Renal cortical epithelial cell (primary cell): ENCODE measurements around the gene TBC1D5. TPM values are rescaled to one million over a fixed set of nuclear protein-coding genes. Genes with fewer than 3 reads are reported as not detected.
A peak's percentile ranks its signal among the peaks of the same experiment; 100 is the strongest.
"Not testable (repeated sequence)": the region's sequence is repeated elsewhere in the genome, so short reads cannot be mapped to it uniquely, and the experiment has no call there.

ENCODE experiments used
- DNase-seq: peaks from one replicate; pipeline ENCODE4 v3.0.0-alpha.2; 2011; ENCODE audit warnings: low read depth
- total RNA-seq: library from RNA; depleted of rRNA; stranded (reverse); fragments of >200 nt; gene quantifications from 2 replicates; pipeline ENCODE4 v1.2.3, GENCODE V29; 2014

TBC1D5 gene
- total RNA-seq, 1 donor from 2014 or later = 92.1 TPM

GRCh38 chr3:17411157-17411877, 331.1 kb downstream of the TBC1D5 start:
- DNase-seq = no peak

GRCh38 chr3:17407576-17407975, 334.9 kb downstream of the TBC1D5 start:
- peak; percentile 61 for DNase-seq

DNA sequence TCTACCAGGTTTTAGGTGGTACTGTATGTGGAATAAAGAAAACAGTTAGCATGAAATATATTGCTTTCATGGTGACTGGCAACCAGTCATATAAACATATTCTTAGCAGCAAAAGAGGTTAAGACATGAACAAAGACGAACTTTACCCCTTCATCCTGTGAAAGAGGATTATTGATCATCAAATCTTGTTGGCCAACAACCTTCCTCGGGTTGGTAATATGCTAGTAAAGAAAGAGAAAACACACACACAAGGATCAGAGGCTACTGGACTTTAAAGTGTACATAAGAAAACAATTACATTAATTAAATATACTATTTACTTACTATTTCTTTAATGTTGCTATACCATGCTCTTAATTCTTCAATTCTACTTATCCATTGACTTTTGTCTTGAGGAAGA, 337.9 kb downstream of the TBC1D5 start:
- no peak for DNase-seq

GRCh38 chr3:17402442-17402841, 340.0 kb downstream of the TBC1D5 start:
- DNase-seq = no peak

DNA sequence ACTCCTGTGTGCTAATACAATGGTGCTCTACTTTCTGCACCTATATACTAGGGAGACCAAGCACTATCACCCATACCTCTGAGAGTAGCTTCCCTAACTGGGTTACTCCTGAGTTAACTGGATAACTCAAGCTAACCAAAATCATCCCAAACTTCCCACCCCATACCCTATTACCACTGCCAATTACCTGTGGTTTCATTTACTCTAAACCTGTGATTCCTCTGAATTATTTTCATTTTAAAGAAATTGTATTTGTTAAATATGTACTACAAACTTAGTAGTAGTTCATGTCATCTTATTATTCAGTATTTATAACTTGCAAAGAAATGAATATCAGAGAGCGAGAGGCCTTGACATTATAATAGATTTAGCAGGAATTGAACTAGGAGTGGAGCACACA, 340.5 kb downstream of the TBC1D5 start:
- DNase-seq = no peak

GRCh38 chr3:17399586-17399985, 342.8 kb downstream of the TBC1D5 start:
- no peak for DNase-seq

- DNase-seq = no peak
These were observed 343.4 kb downstream of the TBC1D5 start for GRCh38 chr3:17398959-17399551.

DNA sequence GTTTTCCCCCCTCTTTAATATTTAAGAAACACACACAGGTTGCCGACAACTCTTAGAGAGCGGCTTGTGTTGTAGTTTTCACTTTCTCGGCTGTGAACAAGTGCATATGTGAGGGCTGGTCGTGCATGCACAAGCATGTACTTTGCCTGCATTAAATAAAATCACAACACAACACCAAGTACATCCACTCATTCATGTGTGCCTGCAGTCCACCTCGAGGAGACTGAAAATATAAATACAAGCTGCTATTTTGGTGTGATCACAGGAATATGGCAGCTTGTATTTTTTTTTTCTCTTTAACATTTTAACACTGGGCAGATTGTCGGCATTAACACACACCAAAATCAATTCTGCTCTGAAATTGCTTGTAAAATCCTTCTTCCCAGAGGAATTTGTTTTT, 346.4 kb downstream of the TBC1D5 start:
- no peak for DNase-seq

DNA sequence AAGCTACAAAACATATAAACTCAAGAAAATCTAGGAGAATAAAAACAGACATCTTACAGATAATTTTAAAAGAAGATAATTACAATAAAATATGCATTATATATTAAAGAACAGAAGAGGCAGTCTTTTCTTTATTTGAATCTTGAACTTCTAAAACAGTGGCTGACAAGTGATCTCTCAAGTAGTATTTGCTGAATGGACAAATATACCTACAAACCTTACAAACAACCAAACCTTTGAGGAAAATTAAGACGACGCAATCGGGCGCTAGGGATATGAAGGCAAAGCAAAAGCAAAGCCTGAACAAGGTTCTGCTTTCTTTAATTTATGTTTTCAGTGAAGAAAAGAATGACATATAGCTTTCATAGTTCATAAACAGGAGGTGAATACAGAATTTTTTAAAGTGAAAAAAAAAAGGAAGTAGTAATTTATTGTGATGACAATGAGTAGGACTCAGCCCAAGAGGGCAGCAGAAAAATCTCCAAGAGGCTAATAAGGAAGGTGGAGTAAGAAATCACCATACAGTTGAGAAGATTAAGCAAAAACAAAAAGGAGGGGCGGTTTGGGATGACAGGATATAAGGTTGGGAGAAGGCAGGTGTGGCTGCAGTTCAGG, 347.8 kb downstream of the TBC1D5 start:
- no peak for DNase-seq

- not testable (repeated sequence) for DNase-seq
These were observed 349.9 kb downstream of the TBC1D5 start for GRCh38 chr3:17392516-17392915.

DNA sequence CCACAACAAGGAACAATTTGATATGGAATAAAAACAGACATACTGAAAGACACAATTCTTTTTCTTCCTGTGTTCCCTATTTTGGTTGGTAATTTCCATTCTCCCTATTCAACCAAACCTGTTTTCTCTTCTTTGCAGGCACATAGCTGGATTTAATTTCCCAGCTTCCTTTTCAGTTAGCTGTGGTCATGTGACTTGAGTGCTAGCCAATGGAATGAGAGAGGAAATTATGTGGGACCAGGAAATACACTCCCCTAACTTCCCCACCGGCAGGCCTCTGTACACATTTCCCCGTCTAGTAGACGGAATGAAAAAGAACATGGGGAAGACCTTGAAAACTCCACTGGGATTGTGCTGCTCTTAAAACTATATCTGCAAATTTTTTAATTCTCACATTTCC, 351.6 kb downstream of the TBC1D5 start:
- DNase-seq = no peak

GRCh38 chr3:17387108-17387507, 355.3 kb downstream of the TBC1D5 start:
- peak; percentile 46 for DNase-seq

GRCh38 chr3:17386432-17386831, 356.0 kb downstream of the TBC1D5 start:
- no peak for DNase-seq

GRCh38 chr3:17384567-17385296, 357.7 kb downstream of the TBC1D5 start:
- DNase-seq = peak; percentile 85

DNA sequence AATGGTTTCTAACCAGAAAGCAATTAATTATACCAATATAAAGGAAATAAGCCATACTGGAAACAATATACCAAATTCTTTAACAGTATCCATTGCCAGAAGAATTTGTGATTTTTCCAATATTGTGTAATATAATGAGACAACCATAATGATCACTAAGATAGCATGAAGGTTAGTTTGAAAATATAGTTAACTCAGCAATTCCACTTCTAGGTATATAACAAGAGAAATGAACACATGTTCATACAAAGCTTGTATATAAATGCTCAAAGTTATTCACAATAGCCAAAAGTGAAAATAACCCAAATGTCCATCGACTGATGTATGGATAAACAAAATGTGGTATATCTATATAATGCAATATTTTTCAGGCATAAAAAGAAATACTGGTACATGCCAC, 369.1 kb downstream of the TBC1D5 start:
- DNase-seq = no peak

DNA sequence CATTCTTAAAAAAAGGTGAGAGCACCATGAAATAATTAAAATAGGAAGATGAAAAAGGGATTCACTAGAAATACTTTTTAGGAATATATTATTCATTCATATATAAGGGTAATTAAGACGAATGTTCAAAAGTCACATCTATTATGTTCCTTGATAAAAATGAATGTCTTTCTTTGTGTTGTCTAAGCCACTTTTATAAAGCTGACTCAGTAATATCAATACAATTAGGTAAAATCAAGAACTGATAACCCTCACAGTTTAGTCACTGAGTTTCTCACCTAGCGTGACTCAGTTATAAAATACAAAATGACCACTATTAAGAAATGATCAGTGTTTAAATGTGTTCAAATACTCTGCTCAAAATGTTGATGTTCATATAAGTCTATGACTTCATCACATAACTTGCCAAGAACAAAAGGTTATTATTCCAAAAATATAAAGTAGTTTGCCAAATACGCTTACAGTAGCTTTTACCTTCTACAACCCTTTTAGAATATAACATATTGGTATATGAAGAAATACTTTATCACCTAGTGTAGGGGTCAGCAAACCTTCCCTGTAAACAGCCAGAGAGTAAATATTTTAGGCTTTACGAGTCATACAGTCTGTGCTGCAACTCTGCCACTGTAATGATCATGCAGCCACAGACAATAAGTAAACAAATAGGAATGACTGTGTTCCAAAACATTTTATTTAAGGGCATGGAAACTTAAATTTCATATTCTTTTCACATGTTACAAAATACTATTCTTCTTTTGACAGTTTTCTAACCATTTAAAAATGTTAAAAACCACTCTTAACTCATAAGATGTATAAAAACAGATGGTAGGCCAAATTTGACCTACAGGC, 369.8 kb downstream of the TBC1D5 start:
- peak; percentile 66 for DNase-seq

DNA sequence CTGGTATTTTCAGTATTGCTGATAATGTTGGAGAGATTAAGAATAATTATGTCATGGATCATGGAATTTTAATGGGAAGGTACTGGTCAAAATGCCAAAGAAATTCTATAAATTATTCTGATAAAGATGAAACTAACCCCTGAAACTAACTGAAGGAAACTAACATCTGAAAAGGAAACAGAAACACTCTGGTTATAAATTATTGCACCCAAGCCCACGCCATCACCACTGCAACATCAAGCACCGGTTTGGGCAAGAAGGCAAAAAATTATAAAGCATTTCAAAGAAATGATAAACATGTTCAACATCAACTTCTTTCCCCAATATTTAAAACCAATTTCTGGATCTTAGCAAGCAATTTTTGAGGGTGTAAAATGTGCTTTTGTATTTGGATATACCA, 372.5 kb downstream of the TBC1D5 start:
- no peak for DNase-seq

DNA sequence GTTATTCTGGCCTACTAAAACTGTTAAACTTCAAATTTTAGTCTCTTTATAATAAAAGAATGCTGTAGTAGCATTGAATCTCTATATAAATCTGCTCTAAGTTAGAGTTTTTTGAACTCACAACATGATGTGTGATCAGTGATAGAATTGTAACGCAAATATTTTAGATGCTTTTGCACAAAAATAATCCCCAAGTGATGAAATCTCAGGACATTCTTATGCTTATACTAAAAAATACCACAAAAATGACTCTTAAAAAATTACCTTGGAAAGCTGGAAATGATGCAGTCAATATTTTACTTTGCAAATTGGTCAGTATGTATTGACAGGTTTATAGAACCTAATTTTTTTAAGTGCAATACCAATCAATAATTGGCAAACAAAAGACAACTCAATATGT, 375.3 kb downstream of the TBC1D5 start:
- DNase-seq = no peak

GRCh38 chr3:17360991-17361390, 381.4 kb downstream of the TBC1D5 start:
- DNase-seq = no peak

GRCh38 chr3:17359911-17360310, 382.5 kb downstream of the TBC1D5 start:
- DNase-seq = no peak

DNA sequence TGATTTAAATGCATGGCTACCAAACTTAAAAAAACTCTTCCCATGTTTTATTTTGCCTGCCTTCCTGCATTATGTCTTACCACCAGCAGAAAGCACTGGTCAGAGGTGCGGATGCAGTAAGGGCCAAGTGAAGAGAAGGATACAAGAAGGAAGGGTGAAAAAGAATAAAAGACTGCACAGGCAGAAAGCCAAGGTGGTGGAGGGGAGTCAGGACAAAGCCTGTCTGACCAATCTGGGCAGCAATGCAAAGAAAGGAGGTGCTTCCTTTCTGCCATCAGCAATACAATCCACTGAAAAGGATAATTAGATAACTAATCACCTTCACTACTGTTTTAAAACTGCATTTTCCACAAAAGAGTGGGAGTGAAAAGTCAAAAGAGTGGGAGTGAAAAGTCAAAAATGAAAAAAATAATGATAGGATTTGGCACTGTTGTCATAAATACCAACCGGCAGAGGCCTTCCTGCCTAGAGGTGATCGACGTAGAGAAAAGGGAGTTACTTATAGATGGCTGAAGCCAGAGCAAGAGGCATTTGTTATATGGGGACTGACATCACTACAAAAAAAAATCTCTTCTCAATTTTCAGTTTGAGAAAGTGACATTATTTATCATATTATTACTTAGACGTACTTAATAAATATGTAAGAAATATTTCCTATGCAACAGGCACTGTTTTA, 385.3 kb downstream of the TBC1D5 start:
- DNase-seq = no peak
